ENCODE results near the gene LILRA6. TPM values are rescaled to one million over a fixed set of nuclear protein-coding genes. Genes with fewer than 3 reads are reported as not detected.
"Not testable (repeated sequence)": the region's sequence is repeated elsewhere in the genome, so short reads cannot be mapped to it uniquely, and the experiment has no call there.

Gene LILRA6
- total RNA-seq, 4 donors from 2014 or later, result 1.1 to 1.5 TPM; not detected in 2

DNA sequence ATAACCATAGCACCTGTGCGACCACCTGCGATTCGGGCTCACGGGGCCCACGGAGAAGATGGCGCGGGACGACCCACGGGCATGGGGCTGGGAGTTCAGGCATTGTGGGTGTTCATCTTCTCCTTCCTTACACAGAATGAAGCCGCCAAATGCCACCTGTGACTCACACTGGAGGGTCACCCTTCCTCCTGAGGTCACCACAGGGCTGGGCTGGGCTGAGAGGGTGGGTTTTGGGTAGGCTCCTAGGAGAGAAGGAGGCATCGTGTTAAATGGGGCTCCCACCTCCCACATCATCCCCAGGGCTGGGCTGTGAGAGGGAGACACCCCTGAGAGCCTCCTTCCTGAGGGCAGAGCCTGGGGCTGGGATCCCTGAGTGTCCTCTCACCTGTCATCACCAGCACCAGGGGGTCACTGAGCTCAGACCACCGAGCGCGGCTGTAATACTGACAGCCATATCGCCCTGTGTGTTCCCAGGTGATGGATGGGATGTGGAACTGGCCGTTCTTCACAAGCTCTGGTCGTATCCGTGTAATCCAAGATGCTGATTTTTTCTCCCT is 36.9 kb upstream of the LILRA6 start:
- Histone ChIP-seq H3K4me1 (no peaks in the 10 kb centered on the region), H3K36me3 (no peaks in the 10 kb centered on the region), H3K27ac (no peak overlapping the region), H3K27me3 (no peaks in the 10 kb centered on the region), H3K9me3 (no peaks in the 10 kb centered on the region), H3K4me3 (no peak overlapping the region)
- no peak for DNase-seq
- no peak for TF ChIP-seq POLR2A (IDR thresholded peaks at IDR 0.05)
- TF ChIP-seq, protein P1, sequence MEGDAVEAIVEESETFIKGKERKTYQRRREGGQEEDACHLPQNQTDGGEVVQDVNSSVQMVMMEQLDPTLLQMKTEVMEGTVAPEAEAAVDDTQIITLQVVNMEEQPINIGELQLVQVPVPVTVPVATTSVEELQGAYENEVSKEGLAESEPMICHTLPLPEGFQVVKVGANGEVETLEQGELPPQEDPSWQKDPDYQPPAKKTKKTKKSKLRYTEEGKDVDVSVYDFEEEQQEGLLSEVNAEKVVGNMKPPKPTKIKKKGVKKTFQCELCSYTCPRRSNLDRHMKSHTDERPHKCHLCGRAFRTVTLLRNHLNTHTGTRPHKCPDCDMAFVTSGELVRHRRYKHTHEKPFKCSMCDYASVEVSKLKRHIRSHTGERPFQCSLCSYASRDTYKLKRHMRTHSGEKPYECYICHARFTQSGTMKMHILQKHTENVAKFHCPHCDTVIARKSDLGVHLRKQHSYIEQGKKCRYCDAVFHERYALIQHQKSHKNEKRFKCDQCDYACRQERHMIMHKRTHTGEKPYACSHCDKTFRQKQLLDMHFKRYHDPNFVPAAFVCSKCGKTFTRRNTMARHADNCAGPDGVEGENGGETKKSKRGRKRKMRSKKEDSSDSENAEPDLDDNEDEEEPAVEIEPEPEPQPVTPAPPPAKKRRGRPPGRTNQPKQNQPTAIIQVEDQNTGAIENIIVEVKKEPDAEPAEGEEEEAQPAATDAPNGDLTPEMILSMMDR (IDR thresholded peaks at IDR 0.05), result no peak

DNA sequence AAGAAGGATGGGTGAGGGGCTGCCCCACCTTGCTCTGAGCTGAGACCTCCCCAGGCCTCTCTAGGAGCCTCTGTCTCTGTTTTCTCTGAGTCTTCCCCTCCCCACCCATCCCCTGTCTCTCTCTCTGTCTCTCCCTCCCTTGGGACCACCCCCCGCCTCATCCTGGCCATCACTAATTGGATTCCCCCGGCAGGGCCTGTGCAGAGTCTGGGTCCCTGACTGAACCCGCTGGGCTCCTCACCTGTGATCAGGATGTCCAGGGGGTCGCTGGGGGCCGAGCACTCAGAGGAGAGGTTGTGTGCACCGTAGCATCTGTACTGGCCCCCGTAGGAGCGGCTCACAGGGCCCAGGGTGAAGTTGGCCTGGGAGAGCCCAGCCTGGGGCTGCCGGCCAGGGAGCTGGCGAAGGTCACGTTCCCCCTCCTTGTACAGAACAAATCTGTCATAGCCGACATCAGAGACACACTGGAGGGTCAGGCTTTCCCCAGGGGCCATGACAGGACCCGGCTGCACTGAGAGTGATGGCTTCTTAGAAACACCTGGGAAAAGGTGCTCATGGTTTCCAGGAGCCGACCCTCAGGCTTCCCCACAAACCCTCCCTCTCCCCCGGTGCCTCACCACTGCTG is 36.1 kb upstream of the LILRA6 start:
- not testable (repeated sequence) for H3K27me3 ChIP-seq, H3K9me3 ChIP-seq, DNase-seq, H3K36me3 ChIP-seq, H3K27ac ChIP-seq, H3K4me3 ChIP-seq, H3K4me1 ChIP-seq

DNA sequence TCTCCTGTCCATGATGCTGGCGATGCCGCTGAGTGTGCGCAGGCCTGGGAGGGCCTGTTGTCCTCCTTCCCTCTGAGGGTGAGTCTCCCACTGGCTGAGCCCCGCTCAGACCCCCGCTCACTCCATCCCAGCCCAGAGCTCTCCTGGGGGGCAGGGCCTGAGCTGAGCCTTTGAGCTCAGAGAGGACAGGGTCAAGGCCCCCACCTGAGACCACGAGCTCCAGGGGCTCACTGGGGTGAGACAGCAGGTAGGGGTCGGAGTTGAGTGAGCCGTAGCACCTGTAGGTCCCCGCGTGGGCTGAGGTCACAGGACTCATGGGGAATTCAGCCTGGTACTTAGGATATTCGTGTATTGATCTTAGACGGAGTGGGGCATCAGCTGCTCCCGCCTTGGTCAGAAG is 35.5 kb upstream of the LILRA6 start:
- not testable (repeated sequence) for H3K4me1 ChIP-seq, H3K4me3 ChIP-seq, H3K36me3 ChIP-seq, H3K9me3 ChIP-seq, H3K27ac ChIP-seq, DNase-seq, H3K27me3 ChIP-seq

DNA sequence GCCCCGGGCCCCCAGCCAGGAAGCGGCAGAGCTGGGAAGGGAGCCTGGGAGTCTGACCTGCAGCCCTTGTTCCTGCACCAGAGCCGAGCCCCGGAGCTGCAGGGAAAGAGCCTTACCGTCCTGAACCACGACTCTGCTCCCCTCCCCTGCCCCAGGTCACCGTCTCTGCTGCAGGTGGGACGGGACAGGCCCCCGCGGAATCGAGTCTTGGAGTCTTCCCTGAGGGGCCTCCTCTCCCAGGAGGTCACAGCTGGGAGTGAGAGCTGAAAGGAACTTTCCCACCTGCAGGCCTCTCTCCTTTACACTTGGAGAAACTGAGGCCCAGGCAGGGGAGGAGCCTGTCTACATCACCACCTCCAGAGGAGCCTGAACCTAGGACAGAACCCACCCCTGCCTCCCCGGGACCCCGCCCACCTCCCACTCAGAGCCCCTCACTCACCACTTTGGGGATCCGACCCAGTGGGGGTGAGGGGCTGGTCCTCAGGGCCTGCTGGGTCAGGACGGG is 34.6 kb upstream of the LILRA6 start:
- not testable (repeated sequence) for H3K27me3 ChIP-seq, H3K27ac ChIP-seq, H3K9me3 ChIP-seq, H3K4me3 ChIP-seq, DNase-seq, H3K4me1 ChIP-seq, H3K36me3 ChIP-seq

DNA sequence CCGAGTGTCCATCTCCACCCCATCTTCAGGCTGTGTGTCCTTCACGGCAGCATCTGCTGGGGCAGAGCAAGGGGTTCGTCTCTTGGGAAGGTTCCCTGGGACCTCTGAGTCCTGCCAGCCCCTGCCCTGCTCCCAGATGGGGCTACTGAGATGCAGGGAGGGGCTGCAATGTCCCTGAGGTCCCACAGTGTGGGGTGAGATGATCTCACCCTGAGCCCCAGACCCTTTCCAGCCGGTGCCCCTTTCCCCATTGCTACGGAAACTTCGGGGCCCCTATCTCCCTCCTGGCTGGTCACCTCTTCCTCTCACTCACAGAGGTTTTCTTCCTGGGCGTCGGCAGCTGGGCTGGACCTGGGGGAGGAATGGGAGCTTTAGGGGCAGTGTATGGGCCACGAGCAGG is 33.4 kb upstream of the LILRA6 start:
- Histone ChIP-seq H3K27ac (no peak overlapping the region), H3K36me3 (no peaks in the 10 kb centered on the region), H3K9me3 (no peaks in the 10 kb centered on the region), H3K4me3 (no peak overlapping the region), H3K27me3 (no peaks in the 10 kb centered on the region), H3K4me1 (no peaks in the 10 kb centered on the region)
- no peak for DNase-seq
- TF ChIP-seq, protein P1 (IDR thresholded peaks at IDR 0.05), result no peak
- no peak for TF ChIP-seq POLR2A (IDR thresholded peaks at IDR 0.05)

DNA sequence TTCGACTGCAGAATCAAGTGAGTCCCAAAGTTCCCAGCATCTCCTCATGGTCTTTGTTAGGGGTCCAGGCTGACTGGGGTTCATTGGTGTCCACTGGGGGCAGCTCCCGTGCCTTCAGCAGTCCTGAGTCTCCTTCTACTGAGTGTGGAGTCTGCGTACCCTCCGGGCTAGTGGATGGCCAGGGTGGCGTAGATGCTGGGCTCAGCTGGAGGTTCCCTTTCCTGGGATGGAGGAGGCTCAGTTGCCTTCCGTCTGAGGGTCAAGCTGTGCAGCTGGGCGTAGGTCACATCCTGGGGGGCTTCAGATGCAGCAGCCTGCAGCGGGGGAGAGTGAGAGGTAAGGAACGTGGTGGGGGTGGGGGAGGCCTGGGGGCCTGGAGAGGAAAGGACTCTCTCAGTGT is 31.9 kb upstream of the LILRA6 start:
- H3K36me3 ChIP-seq, H3K27ac ChIP-seq, H3K27me3 ChIP-seq, H3K9me3 ChIP-seq, DNase-seq, H3K4me1 ChIP-seq, H3K4me3 ChIP-seq: not testable (repeated sequence)

DNA sequence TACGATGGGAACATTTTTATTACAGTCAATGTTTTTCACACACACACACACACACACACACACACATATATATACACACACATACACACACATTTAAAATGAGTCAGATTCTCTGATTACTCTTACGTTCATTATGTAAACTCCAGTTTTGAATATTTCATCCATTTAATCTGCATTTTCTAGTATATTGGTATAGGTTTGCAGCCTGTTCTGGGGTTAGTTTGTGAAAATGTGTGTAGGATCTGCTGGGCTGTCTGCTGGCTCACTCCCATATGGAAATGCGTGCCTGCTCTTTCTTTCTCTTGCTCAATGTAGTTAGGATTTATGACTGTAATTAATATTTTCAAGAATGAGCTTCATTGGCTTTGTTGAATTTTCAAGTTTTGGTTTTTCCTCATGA is 31.2 kb upstream of the LILRA6 start:
- H3K9me3 ChIP-seq, result no peaks in the 10 kb centered on the region
- H3K27ac ChIP-seq, result no peak overlapping the region
- no peak for TF ChIP-seq POLR2A (IDR thresholded peaks at IDR 0.05)
- TF ChIP-seq, protein P1 (IDR thresholded peaks at IDR 0.05), result no peak
- no peak overlapping the region for H3K4me3 ChIP-seq
- no peak for DNase-seq
- H3K4me1 ChIP-seq, result no peaks in the 10 kb centered on the region
- H3K36me3 ChIP-seq, result no peaks in the 10 kb centered on the region
- H3K27me3 ChIP-seq, result no peaks in the 10 kb centered on the region

DNA sequence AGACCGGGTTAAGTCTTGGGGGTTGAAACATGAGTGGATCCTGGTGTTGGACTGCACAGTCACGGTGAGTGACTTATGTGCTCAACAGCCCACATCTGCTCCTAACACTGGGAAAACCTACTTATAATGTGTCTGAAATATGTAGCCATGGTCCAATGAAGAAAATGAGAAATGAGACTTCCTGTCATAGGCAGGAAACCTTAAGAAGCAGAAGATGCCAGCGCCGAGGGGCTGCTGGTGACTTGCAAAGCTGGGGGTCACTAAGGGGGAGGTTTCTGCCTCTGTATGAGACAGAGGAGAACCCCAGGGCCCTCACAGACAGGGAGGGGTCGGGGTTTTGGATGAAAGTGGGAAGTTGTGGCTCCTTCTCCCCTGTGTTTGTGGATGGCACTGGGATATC is 29.6 kb upstream of the LILRA6 start:
- not testable (repeated sequence) for H3K27ac ChIP-seq, H3K36me3 ChIP-seq, H3K27me3 ChIP-seq, H3K4me1 ChIP-seq, H3K4me3 ChIP-seq, H3K9me3 ChIP-seq, DNase-seq

DNA sequence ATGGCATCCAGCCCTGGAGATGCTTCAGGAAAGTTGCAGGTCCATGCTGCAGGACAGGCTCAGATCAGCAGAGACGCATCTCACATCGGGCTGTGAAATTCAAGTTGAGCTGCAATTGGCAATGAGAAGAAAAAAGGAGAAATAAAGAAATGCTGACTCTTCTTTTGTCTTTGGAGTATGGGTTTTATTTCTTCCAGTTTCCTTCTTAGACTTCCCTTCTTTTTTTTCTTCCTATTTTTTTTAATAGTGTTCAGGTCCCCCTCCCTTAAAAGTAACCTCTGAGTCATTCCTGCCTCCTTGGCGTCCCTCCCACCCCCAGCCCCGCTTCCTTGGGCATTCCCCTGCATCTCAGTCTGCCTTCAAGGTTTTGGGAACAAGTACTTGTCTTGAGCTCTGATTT is 29.0 kb upstream of the LILRA6 start:
- not testable (repeated sequence) for H3K36me3 ChIP-seq, H3K27ac ChIP-seq, H3K27me3 ChIP-seq, H3K9me3 ChIP-seq, DNase-seq, H3K4me3 ChIP-seq, H3K4me1 ChIP-seq
